Epithelial cell of proximal tubule (primary cell): ENCODE data around the gene ZBED4. TPM values are rescaled to one million over a fixed set of nuclear protein-coding genes. Genes with fewer than 3 reads are reported as not detected.

Experiments
- DNase-seq: peaks from one replicate; pipeline ENCODE4 v3.0.0-alpha.2; 2011; ENCODE audit warnings: low read depth
- H3K4me3 ChIP-seq: 2 replicates; pipeline ENCODE4 v1.5.1; 2011; ENCODE audit warnings: low read depth, mild to moderate bottlenecking, low read length
- total RNA-seq: library from RNA; depleted of rRNA; stranded (reverse); fragments of >200 nt; gene quantifications from 2 replicates; pipeline ENCODE4 v1.2.3, GENCODE V29; 2015
- TF ChIP-seq, protein P1 (sequence below): conservative IDR thresholded peaks from 2 replicates; pipeline ENCODE4 v1.5.1; 2012; ENCODE audit warnings: low read depth, mild to moderate bottlenecking, low read length

Gene ZBED4
- total RNA-seq, 1 donor from 2014 or later: 14.5 TPM

DNA sequence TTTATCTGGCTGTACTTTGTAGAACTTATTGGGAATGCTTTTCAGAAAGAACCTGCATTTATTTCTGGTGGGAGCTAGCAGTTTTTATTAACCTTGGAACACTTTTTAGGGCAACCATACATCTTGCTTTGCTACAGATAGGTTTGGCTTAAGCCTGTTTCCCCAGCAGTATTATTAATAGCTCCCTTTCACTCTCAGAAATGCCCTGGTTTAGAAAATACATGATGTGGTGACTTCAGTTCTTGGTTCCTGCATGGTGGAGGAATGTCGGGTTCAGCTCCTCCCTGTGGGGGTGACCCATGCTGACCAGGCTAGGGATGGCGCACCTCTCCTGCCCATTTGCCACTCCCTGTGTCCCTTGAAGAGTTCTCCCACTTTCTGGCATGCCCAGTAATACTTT is 28.2 kb downstream of the ZBED4 start:
- no peak for DNase-seq
- TF ChIP-seq, protein P1, sequence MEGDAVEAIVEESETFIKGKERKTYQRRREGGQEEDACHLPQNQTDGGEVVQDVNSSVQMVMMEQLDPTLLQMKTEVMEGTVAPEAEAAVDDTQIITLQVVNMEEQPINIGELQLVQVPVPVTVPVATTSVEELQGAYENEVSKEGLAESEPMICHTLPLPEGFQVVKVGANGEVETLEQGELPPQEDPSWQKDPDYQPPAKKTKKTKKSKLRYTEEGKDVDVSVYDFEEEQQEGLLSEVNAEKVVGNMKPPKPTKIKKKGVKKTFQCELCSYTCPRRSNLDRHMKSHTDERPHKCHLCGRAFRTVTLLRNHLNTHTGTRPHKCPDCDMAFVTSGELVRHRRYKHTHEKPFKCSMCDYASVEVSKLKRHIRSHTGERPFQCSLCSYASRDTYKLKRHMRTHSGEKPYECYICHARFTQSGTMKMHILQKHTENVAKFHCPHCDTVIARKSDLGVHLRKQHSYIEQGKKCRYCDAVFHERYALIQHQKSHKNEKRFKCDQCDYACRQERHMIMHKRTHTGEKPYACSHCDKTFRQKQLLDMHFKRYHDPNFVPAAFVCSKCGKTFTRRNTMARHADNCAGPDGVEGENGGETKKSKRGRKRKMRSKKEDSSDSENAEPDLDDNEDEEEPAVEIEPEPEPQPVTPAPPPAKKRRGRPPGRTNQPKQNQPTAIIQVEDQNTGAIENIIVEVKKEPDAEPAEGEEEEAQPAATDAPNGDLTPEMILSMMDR: no peak
- no peak overlapping the region for H3K4me3 ChIP-seq

DNA sequence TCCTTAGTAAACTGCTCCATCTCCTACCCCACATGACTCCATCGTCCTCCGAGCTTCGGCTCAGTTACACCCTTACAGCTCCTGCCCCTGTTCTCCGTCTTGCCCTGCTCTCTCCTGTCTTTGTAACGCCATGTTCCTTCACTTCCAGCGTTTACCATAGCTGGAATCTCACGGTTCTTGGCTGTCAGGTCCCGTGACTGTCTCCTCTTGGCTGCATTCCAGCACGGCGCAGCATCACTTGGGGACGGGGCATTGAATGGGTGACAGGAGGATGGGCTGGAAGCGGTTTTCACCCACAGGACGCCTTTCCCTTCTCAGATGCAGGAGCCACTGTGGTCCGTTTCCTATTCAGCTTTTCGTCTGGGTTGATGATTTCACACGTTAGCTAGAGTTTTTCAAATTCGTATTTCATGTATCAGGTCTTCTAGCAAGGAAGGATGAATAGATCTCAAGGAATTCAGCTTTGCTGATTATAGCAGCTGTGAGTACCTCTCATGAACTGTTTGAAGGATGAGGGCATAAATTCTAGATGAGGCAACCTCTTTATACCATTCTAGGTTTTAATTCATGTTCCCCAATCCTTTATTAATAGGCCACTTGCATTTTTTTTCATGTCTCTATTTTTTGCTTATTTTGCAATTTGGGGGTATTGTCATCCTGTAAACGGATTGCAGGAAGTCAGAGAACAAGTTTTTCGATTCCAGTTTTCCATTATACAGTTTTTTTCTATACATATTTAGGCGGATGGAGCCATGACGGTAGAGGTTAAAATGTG is 29.1 kb downstream of the ZBED4 start:
- no peak overlapping the region for H3K4me3 ChIP-seq
- TF ChIP-seq, protein P1: no peak
- DNase-seq: no peak

DNA sequence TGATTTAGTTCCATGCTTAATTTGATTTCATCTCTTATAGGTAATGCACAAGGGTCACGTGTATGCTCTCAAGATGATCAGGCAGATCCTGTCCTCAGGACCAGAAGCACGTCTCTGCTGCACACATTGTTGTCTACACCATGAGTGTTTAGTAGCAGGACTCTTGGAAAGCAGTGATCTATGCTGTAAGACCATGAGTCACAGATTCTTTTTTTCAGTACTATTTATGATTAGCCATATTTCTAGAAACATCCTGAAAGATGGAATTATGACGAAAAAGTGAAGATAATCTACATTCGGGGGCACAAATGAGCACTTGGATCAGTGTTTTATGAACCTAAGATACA is 29.6 kb downstream of the ZBED4 start:
- TF ChIP-seq, protein P1: no peak
- H3K4me3 ChIP-seq: no peak overlapping the region
- DNase-seq: no peak

DNA sequence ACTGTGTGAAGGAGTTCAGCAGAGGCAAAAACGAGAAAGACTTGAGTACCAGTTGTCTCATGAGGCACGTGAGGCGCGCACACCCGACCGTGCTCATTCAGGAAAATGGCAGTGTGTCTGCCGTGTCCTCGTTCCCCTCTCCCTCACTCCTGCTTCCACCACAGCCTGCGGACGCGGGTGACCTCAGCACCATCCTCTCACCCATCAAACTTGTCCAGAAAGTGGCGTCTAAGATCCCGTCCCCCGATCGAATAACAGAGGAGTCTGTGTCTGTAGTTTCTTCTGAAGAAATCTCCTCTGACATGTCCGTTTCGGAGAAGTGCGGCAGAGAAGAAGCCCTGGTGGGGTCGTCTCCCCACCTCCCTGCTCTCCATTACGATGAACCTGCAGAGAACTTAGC is 30.4 kb downstream of the ZBED4 start:
- no peak overlapping the region for H3K4me3 ChIP-seq
- DNase-seq: no peak
- TF ChIP-seq, protein P1: no peak

DNA sequence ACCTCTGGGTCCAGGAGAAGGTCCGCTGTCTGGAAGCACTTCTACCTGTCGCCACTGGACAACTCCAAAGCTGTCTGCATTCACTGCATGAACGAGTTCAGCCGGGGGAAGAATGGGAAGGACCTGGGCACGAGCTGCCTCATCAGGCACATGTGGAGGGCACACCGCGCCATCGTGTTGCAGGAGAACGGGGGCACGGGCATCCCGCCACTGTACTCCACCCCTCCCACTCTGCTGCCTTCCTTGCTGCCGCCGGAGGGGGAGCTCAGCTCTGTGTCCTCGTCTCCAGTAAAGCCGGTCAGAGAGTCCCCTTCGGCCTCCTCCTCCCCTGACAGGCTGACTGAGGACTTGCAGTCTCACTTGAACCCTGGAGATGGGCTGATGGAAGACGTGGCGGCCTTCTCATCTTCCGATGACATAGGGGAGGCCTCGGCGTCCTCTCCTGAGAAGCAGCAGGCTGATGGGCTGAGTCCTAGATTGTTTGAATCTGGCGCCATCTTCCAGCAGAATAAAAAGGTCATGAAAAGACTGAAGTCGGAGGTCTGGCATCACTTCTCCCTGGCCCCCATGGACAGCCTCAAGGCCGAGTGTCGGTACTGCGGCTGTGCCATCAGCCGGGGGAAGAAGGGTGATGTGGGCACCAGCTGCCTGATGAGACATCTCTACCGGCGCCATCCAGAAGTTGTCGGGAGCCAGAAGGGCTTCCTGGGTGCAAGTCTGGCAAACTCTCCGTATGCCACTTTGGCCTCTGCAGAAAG is 31.0 kb downstream of the ZBED4 start:
- TF ChIP-seq, protein P1: no peak
- H3K4me3 ChIP-seq: no peak overlapping the region
- DNase-seq: no peak

DNA sequence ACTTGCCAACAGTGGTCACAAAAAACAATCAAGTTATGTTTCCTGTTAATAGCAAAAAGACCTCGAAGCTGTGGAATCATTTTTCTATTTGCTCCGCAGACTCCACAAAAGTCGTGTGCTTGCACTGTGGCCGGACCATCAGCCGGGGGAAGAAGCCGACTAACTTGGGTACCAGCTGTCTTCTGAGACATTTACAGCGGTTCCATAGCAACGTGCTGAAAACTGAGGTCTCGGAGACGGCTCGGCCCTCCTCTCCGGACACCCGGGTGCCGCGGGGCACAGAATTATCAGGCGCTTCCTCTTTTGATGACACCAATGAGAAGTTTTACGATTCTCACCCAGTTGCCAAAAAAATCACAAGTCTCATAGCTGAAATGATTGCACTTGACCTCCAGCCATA is 31.6 kb downstream of the ZBED4 start:
- no peak overlapping the region for H3K4me3 ChIP-seq
- no peak for DNase-seq
- TF ChIP-seq, protein P1: no peak
